ENCODE data around the gene THSD7B.

DNA sequence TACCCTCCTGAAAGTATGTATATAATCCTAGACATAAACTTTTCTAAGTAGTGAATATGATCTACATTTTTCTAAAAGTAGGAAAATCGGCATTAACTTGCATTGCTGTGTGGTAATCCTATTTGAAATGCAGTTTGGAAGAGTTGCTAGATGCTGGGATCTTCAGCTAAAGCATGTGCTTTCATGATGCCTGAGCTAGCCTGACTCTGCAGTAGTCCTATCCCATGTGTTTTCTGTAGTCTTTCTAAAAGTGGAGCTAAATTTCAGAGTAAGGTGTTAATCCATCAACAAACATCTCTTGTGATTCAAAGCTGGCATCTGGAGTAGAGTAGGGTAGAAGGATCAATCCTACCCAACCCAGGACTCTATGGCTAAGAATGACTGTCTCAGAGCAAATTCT is 229.4 kb downstream of the THSD7B start:
- TF ChIP-seq, protein P1, sequence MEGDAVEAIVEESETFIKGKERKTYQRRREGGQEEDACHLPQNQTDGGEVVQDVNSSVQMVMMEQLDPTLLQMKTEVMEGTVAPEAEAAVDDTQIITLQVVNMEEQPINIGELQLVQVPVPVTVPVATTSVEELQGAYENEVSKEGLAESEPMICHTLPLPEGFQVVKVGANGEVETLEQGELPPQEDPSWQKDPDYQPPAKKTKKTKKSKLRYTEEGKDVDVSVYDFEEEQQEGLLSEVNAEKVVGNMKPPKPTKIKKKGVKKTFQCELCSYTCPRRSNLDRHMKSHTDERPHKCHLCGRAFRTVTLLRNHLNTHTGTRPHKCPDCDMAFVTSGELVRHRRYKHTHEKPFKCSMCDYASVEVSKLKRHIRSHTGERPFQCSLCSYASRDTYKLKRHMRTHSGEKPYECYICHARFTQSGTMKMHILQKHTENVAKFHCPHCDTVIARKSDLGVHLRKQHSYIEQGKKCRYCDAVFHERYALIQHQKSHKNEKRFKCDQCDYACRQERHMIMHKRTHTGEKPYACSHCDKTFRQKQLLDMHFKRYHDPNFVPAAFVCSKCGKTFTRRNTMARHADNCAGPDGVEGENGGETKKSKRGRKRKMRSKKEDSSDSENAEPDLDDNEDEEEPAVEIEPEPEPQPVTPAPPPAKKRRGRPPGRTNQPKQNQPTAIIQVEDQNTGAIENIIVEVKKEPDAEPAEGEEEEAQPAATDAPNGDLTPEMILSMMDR (IDR thresholded peaks at IDR 0.05): no peak
- TF ChIP-seq POLR2A (IDR thresholded peaks at IDR 0.05) (no peak), EP300 (IDR thresholded peaks at IDR 0.05; ENCODE audit: low read depth) (no peak), POLR2AphosphoS5 (IDR thresholded peaks at IDR 0.05) (no peak)
